ENCODE data around the gene GCSAM. TPM values are rescaled to one million over a fixed set of nuclear protein-coding genes. Genes with fewer than 3 reads are reported as not detected.

The GCSAM gene
- total RNA-seq, 2 donors from 2014 or later = 1.4 TPM; not detected in 1

DNA sequence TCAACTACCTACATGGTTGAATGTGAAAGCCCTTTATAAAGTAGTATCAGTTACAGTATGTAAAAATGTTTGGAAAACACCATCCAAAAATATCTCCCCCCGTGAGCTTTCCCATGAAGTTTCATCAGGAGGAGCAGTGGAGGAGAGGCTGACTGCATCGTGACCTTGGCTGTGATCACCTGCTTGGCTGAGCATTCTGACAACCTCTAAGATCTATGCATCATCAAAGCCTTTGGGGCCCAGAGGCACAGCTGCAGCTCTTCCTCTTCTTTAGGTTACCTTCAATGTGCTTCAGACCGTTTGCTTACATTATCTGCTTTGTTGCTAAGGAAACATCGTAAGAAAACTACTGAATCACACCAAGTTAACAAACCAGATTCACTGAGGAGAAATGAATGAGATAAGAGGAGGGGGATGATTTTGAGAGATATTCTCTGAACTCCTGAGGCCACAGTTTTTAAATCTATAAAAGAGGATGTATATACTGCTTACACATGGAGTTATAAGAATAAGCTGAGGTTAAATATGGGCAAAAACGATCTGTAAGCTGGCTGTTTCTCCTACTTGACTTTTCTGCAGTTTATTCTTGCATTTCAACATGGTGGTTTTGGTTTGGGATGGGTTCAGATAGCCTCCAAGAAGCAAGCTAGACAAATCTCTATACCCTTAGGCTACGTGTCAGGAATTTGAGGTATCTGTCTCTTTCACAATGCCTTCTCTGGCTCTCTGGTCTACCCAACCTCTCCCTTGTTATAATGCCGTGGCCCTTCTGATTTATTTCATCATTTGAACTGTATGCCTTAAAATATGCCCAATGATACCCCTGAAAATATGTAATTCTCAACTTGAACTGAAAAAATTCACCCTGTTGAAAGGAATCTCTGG is 4.0 kb downstream of the GCSAM start:
- Histone ChIP-seq H3K9me3 (no peaks in the 10 kb centered on the region), H3K27me3 (replicated peaks; ENCODE audit: insufficient read depth) (no peaks in the 10 kb centered on the region), H3K36me3 (no peaks in the 10 kb centered on the region), H3K4me3 (no peak overlapping the region), H3K4me1 (replicated peaks) (no peaks in the 10 kb centered on the region), H3K27ac (no peak overlapping the region)
- no peak for DNase-seq (ENCODE audit: low spot score)
- WGBS = 58% methylated on average over 7 of the region's 7 CpGs
- intact Hi-C loops (cut with DNase I) = no loop called here
- TF ChIP-seq, protein P1, sequence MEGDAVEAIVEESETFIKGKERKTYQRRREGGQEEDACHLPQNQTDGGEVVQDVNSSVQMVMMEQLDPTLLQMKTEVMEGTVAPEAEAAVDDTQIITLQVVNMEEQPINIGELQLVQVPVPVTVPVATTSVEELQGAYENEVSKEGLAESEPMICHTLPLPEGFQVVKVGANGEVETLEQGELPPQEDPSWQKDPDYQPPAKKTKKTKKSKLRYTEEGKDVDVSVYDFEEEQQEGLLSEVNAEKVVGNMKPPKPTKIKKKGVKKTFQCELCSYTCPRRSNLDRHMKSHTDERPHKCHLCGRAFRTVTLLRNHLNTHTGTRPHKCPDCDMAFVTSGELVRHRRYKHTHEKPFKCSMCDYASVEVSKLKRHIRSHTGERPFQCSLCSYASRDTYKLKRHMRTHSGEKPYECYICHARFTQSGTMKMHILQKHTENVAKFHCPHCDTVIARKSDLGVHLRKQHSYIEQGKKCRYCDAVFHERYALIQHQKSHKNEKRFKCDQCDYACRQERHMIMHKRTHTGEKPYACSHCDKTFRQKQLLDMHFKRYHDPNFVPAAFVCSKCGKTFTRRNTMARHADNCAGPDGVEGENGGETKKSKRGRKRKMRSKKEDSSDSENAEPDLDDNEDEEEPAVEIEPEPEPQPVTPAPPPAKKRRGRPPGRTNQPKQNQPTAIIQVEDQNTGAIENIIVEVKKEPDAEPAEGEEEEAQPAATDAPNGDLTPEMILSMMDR (IDR thresholded peaks at IDR 0.05) = no peak
- TF ChIP-seq POLR2AphosphoS5 (IDR thresholded peaks at IDR 0.05) (no peak), POLR2A (IDR thresholded peaks at IDR 0.05) (no peak)

DNA sequence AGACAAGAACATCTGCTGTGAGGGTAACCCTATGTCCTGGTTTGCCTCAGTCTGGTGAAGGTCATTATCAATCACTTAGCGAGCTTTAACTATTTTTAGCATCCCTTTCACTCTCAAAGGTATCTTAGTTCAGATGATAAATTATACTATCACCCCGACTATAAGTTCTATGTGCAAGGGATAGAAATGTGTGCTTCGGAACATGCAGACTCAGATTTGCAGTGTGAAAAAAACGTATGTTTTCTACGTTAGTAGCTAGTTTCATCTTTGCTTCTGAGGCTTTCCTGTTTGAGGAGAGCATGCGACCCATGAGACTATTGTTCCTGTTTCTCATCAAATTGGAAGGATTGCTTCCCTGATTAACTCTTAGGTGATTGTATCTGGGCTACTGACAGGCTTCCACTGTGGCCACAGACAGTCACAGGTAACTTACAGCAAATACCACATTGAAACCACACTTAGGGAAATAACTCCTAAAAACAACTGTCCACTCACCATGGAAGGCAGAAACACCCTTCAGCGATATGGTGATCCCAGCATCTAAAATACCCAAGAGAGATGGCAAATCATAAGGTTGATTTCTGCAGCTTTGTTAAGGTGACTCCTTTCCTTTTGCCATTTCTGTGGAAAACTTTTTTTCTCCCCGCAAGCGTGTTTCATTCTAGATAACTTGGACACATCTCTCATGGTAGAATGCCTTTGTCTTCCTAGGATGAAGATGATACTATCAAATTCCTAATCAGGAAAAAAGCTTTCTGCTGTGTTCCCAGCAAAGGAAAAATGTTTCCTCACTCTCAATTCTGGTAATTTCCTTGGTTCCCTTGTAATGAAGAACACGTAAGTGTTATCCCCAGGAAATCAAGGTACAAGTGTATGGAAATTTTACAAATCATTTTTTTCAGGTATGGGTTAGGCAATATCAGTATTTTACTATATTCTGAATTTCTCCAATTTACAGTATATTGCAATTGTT is 5.2 kb downstream of the GCSAM start:
- no peak for DNase-seq (ENCODE audit: low spot score)
- no peaks in the 10 kb centered on the region for H3K27me3 ChIP-seq (replicated peaks; ENCODE audit: insufficient read depth)
- no peak overlapping the region for H3K27ac ChIP-seq
- no peaks in the 10 kb centered on the region for H3K9me3 ChIP-seq
- intact Hi-C loops (cut with DNase I) = no loop called here
- no peak overlapping the region for H3K4me3 ChIP-seq
- H3K4me1 ChIP-seq (replicated peaks) = no peaks in the 10 kb centered on the region
- H3K36me3 ChIP-seq = no peaks in the 10 kb centered on the region
- WGBS = 80% methylated on average over 10 of the region's 10 CpGs
- TF ChIP-seq, protein P1 (IDR thresholded peaks at IDR 0.05) = no peak
- no peak for TF ChIP-seq POLR2AphosphoS5 (IDR thresholded peaks at IDR 0.05)
- no peak for TF ChIP-seq POLR2A (IDR thresholded peaks at IDR 0.05)

DNA sequence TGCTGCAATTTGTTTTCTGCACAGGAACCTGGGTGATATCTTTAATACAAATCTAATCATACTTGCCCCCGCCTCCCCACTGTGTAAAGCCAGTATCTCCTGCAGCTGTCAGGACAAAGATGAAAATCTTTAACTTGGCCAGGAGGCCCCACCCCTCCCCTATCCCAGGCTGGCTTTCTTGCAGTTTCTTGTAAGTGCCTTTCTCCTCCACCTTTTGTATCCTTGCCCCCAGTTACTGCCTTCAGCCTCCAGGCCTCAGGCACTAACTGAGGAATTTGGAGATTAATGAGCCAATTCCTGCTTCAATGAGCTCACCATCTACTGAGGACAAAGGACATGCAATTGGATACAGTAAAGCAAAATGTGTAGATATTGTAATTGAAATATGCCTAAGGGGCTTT is 6.5 kb downstream of the GCSAM start:
- H3K27me3 ChIP-seq (replicated peaks; ENCODE audit: insufficient read depth) = no peaks in the 10 kb centered on the region
- no peaks in the 10 kb centered on the region for H3K4me1 ChIP-seq (replicated peaks)
- no peaks in the 10 kb centered on the region for H3K36me3 ChIP-seq
- intact Hi-C loops (cut with DNase I) = no loop called here
- no peak for DNase-seq (ENCODE audit: low spot score)
- WGBS = 17% methylated on average over 1 of the region's 1 CpG
- no peaks in the 10 kb centered on the region for H3K9me3 ChIP-seq
- no peak overlapping the region for H3K27ac ChIP-seq
- H3K4me3 ChIP-seq = no peak overlapping the region
- no peak for TF ChIP-seq POLR2A (IDR thresholded peaks at IDR 0.05)
- TF ChIP-seq, protein P1 (IDR thresholded peaks at IDR 0.05) = no peak
- TF ChIP-seq POLR2AphosphoS5 (IDR thresholded peaks at IDR 0.05) = no peak

DNA sequence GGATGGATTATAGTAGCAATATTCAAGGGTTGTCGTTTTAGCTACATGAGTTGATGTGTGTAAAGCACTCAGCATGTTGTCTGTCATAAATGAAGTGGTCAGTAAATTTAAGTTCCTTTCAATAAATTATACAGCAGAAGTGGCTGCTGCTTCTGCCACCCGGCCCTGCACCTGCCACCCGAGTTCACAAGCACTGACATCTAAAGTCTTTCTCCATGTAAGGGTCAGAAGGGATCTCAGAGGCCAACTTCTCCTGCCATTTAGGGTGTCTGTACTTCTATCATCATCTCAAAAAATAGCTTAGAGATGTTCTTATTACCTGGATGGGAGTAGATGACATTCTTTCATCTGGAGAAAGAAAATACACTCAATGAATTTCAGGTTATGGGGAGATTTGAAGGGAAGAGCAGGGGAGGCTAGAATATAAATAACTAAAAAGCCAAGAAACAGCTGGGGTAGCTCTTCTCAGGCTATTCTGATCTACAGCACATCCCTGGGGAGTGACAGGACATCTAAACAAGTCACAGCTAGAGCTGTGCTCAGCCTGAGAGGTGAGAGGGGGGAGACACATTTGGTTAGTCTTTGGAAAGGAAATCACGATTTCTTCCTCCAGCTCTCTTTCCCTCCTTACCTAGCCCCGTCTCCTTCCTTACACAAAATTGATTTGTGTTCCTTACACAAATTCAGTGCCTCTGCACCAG is 8.0 kb downstream of the GCSAM start:
- intact Hi-C loops (cut with DNase I) = no loop called here
- Histone ChIP-seq H3K9me3 (no peaks in the 10 kb centered on the region), H3K27ac (no peak overlapping the region), H3K27me3 (replicated peaks; ENCODE audit: insufficient read depth) (no peaks in the 10 kb centered on the region), H3K36me3 (no peaks in the 10 kb centered on the region), H3K4me3 (no peak overlapping the region), H3K4me1 (replicated peaks) (no peaks in the 10 kb centered on the region)
- 66% methylated on average over 5 of the region's 5 CpGs for WGBS
- DNase-seq (ENCODE audit: low spot score) = no peak
- TF ChIP-seq, protein P1 (IDR thresholded peaks at IDR 0.05) = no peak
- no peak for TF ChIP-seq POLR2AphosphoS5 (IDR thresholded peaks at IDR 0.05)
- no peak for TF ChIP-seq POLR2A (IDR thresholded peaks at IDR 0.05)
